ENCODE data around the gene PTPRM. TPM values are rescaled to one million over a fixed set of nuclear protein-coding genes. Genes with fewer than 3 reads are reported as not detected.

Gene PTPRM
- total and polyA plus RNA-seq, 2 donors (not counting 3 experiments of a cell fraction or from before 2014, with no cell fraction given) = 37.4 to 43.7 TPM

DNA sequence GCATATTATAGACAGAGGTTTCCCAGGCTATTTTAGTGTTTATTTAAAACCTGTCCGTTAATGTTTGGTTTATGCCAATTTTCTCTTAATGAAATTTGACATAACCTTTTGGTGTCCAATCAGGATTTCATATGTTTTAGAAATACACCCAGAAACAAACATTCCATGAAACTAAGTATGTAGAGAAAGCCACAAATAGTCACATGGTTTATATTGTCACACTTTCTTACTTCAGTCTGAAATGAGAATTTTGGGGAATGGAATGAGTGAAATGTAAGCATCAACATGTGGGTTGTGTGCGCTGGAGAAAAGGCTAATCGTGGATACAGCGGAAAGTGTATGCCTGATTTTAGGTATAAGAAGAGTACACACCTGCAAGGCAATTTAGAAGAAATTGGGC, 765.2 kb downstream of the PTPRM start:
- Histone ChIP-seq H3K9ac (replicated peaks; ENCODE audit: extremely low read depth, insufficient read depth, low read length) (no peak overlapping the region), H3K4me2 (ENCODE audit: insufficient read depth, low read length) (no peak overlapping the region), H4K20me1 (replicated peaks; ENCODE audit: control insufficient read depth, extremely low read depth, insufficient read depth, low read length) (no peaks in the 10 kb centered on the region), H3K4me1 (ENCODE audit: control insufficient read depth, extremely low read depth, insufficient read depth, low read length) (peaks cover 11% of the 10 kb centered on the region), H3K27ac (ENCODE audit: insufficient read depth, low read depth, low read length) (no peak overlapping the region), H3K4me3 (replicated peaks in 1 of 3; ENCODE audit: insufficient read depth in 1 of 3, low read depth in 1 of 3, low read length in 3 of 3) (no peak overlapping the region), H3K27me3 (ENCODE audit: control insufficient read depth in 2 of 2, insufficient read depth in 2 of 2, low read length in 2 of 2) (no peaks in the 10 kb centered on the region), H3K9me3 (replicated peaks; ENCODE audit: control insufficient read depth, insufficient read depth, low read length) (no peaks in the 10 kb centered on the region), H3K36me3 (ENCODE audit: control insufficient read depth in 2 of 2, extremely low read depth in 1 of 2, insufficient read depth in 2 of 2, low read length in 2 of 2) (no peaks in the 10 kb centered on the region), H2AFZ (ENCODE audit: low read depth, low read length) (no peak overlapping the region), H3K79me2 (ENCODE audit: control insufficient read depth, insufficient read depth, low read length) (no peaks in the 10 kb centered on the region), H3K9me1 (replicated peaks; ENCODE audit: control insufficient read depth, extremely low read depth, insufficient read depth, low read length) (no peaks in the 10 kb centered on the region)
- no TSS peak for BruUV-seq (replicated peaks)
- dilution Hi-C loops (cut with MboI; ENCODE audit: extremely low pct_ligation_motif_present, low sequenced_read_pairs) = no loop called here
- FAIRE-seq (no peak), DNase-seq (ENCODE audit: low read depth, low spot score) (no peak)
- intact Hi-C loops (cut with micrococcal nuclease) = no loop called here
- POLR2A ChIA-PET = no interaction called here
- CTCF ChIA-PET = no interaction called here
- no peak for TF ChIP-seq GATA2 (IDR thresholded peaks at IDR 0.05; ENCODE audit: insufficient read depth, insufficient read length, low read depth, low read length)

DNA sequence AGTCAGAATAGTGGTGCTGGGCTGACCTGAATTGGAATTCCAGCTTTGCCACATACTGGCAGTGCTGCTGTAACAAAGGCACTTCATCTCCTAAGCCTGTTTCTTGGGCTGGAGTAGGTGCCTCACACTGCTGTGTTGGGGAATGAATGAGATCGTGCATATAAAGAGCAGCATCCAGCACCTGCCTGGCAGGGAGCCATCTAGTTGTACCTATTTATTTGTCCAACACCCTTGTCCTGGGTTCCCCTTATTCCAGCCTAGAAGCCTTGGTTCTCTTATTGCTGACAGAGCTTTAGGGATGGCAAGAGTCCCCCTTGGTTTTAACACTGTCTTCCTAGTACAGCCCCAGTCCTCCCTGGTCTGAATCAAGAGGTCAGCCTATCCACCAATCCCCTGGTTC, 766.8 kb downstream of the PTPRM start:
- no peaks in the 10 kb centered on the region for H3K9me3 ChIP-seq (replicated peaks; ENCODE audit: control insufficient read depth, insufficient read depth, low read length)
- no peaks in the 10 kb centered on the region for H3K79me2 ChIP-seq (ENCODE audit: control insufficient read depth, insufficient read depth, low read length)
- dilution Hi-C loops (cut with MboI; ENCODE audit: extremely low pct_ligation_motif_present, low sequenced_read_pairs) (no loop called here), intact Hi-C loops (cut with micrococcal nuclease) (no loop called here)
- no peak for TF ChIP-seq FOS (IDR thresholded peaks at IDR 0.05; ENCODE audit: borderline replicate concordance, insufficient read depth, low read length)
- TF ChIP-seq POLR2AphosphoS5 (IDR thresholded peaks at IDR 0.05; ENCODE audit: insufficient read depth, low read depth, low read length) = no peak
- TF ChIP-seq, protein P1, sequence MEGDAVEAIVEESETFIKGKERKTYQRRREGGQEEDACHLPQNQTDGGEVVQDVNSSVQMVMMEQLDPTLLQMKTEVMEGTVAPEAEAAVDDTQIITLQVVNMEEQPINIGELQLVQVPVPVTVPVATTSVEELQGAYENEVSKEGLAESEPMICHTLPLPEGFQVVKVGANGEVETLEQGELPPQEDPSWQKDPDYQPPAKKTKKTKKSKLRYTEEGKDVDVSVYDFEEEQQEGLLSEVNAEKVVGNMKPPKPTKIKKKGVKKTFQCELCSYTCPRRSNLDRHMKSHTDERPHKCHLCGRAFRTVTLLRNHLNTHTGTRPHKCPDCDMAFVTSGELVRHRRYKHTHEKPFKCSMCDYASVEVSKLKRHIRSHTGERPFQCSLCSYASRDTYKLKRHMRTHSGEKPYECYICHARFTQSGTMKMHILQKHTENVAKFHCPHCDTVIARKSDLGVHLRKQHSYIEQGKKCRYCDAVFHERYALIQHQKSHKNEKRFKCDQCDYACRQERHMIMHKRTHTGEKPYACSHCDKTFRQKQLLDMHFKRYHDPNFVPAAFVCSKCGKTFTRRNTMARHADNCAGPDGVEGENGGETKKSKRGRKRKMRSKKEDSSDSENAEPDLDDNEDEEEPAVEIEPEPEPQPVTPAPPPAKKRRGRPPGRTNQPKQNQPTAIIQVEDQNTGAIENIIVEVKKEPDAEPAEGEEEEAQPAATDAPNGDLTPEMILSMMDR (IDR thresholded peaks at IDR 0.05; ENCODE audit: extremely low read depth in 1 of 2, insufficient read depth in 1 of 2, low read depth in 1 of 2, low read length in 2 of 2) = no peak
- TF ChIP-seq, protein P2, sequence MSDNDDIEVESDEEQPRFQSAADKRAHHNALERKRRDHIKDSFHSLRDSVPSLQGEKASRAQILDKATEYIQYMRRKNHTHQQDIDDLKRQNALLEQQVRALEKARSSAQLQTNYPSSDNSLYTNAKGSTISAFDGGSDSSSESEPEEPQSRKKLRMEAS (IDR thresholded peaks at IDR 0.05; ENCODE audit: insufficient read depth, insufficient read length) = no peak
- TF ChIP-seq JUN (IDR thresholded peaks at IDR 0.05; ENCODE audit: borderline replicate concordance, insufficient read depth, insufficient read length, low read depth) = no peak
- TF ChIP-seq MYC (IDR thresholded peaks at IDR 0.05; ENCODE audit: low read depth, low read length) = no peak
- no peak for TF ChIP-seq GATA2 (IDR thresholded peaks at IDR 0.05; ENCODE audit: insufficient read depth, insufficient read length, low read depth, low read length)
- no peak for TF ChIP-seq POLR2A (IDR thresholded peaks at IDR 0.05; ENCODE audit: low read depth, low read length)
- TF ChIP-seq EZH2 (IDR thresholded peaks at IDR 0.05; ENCODE audit: borderline replicate concordance, low read depth, low read length, severe bottlenecking) = no peak
- no peaks in the 10 kb centered on the region for H3K9me1 ChIP-seq (replicated peaks; ENCODE audit: control insufficient read depth, extremely low read depth, insufficient read depth, low read length)
- POLR2A ChIA-PET = no interaction called here
- no peak for DNase-seq (ENCODE audit: low read depth, low spot score)
- no peaks in the 10 kb centered on the region for H3K27me3 ChIP-seq (ENCODE audit: control insufficient read depth in 2 of 2, insufficient read depth in 2 of 2, low read length in 2 of 2)
- H3K27ac ChIP-seq (ENCODE audit: insufficient read depth, low read depth, low read length) = no peak overlapping the region
- CTCF ChIA-PET = no interaction called here
- H3K4me2 ChIP-seq (ENCODE audit: insufficient read depth, low read length) = no peak overlapping the region
- H4K20me1 ChIP-seq (replicated peaks; ENCODE audit: control insufficient read depth, extremely low read depth, insufficient read depth, low read length) = no peaks in the 10 kb centered on the region
- H3K9ac ChIP-seq (replicated peaks; ENCODE audit: extremely low read depth, insufficient read depth, low read length) = no peak overlapping the region
- no peak for FAIRE-seq
- peaks cover 6% of the 10 kb centered on the region for H3K4me1 ChIP-seq (ENCODE audit: control insufficient read depth, extremely low read depth, insufficient read depth, low read length)
- H3K36me3 ChIP-seq (ENCODE audit: control insufficient read depth in 2 of 2, extremely low read depth in 1 of 2, insufficient read depth in 2 of 2, low read length in 2 of 2) = no peaks in the 10 kb centered on the region
- no peak overlapping the region for H3K4me3 ChIP-seq (replicated peaks in 1 of 3; ENCODE audit: insufficient read depth in 1 of 3, low read depth in 1 of 3, low read length in 3 of 3)
- BruUV-seq (replicated peaks) = no TSS peak
- no peak overlapping the region for H2AFZ ChIP-seq (ENCODE audit: low read depth, low read length)

Data from endothelial cell of umbilical vein (primary cell).